H9 (cell line): Measurements from ENCODE around the gene GPBAR1. TPM values are rescaled to one million over a fixed set of nuclear protein-coding genes. Genes with fewer than 3 reads are reported as not detected.

Experiments
- DNase-seq: peaks from one replicate; pipeline ENCODE4 v3.0.0-alpha.2; 2017
- H2AFZ ChIP-seq: one replicate; pipeline ENCODE4 v1.6.1; 2013; ENCODE audit warnings: mild to moderate bottlenecking, low read length, control low read depth, moderate library complexity
- H2AK5ac ChIP-seq: 2 replicates; pipeline ENCODE4 v1.6.1; 2013; ENCODE audit warnings: low read length, control low read depth, mixed read lengths; ENCODE audit not compliant: insufficient read length
- H2BK120ac ChIP-seq: one replicate; pipeline ENCODE4 v1.6.1; 2013; ENCODE audit warnings: low read depth, mild to moderate bottlenecking, low read length, control low read depth, inconsistent platforms; ENCODE audit not compliant: poor library complexity, severe bottlenecking
- H2BK12ac ChIP-seq: 2 replicates; pipeline ENCODE4 v1.6.1; 2013; ENCODE audit warnings: low read length, control low read depth, mixed read lengths, low read depth; ENCODE audit not compliant: insufficient read length
- H2BK15ac ChIP-seq: 2 replicates; pipeline ENCODE4 v1.6.1; 2013; ENCODE audit warnings: low read depth, low read length, control low read depth
- H2BK20ac ChIP-seq: one replicate; pipeline ENCODE4 v1.6.1; 2013; ENCODE audit warnings: low read depth, mild to moderate bottlenecking, low read length, control low read depth, inconsistent platforms; ENCODE audit not compliant: poor library complexity, severe bottlenecking
- H2BK5ac ChIP-seq: 2 replicates; pipeline ENCODE4 v1.6.1; 2013; ENCODE audit warnings: low read length, control low read depth, mixed read lengths; ENCODE audit not compliant: insufficient read length
- H3K14ac ChIP-seq: 2 replicates; pipeline ENCODE4 v1.6.1; 2013; ENCODE audit warnings: low read length, control low read depth; ENCODE audit not compliant: insufficient read depth
- H3K18ac ChIP-seq: 2 replicates; pipeline ENCODE4 v1.6.1; 2013; ENCODE audit warnings: low read depth, mild to moderate bottlenecking, mixed read lengths, low read length, control low read depth; ENCODE audit not compliant: insufficient read length
- H3K23ac ChIP-seq: 2 replicates; pipeline ENCODE4 v1.6.1; 2013; ENCODE audit warnings: low read length, control low read depth, mixed read lengths, low read depth; ENCODE audit not compliant: insufficient read length
- H3K23me2 ChIP-seq: 2 replicates; pipeline ENCODE4 v1.6.1; 2013; ENCODE audit warnings: low read depth, mild to moderate bottlenecking, mixed read lengths, low read length, control low read depth; ENCODE audit not compliant: insufficient read length, poor library complexity, severe bottlenecking
- H3K27ac ChIP-seq: 2 replicates; pipeline ENCODE4 v1.5.1; 2013; ENCODE audit warnings: low read length, control low read depth, mixed read lengths, low read depth; ENCODE audit not compliant: insufficient read length
- H3K27me3 ChIP-seq: 2 replicates; pipeline ENCODE4 v1.6.1; 2013; ENCODE audit warnings: low read length, control low read depth, inconsistent platforms; ENCODE audit not compliant: insufficient read depth
- H3K4ac ChIP-seq: 2 replicates; pipeline ENCODE4 v1.6.1; 2013; ENCODE audit warnings: low read depth, mild to moderate bottlenecking, control low read depth, inconsistent platforms, low read length, moderate library complexity
- H3K4me1 ChIP-seq: 2 replicates; pipeline ENCODE4 v1.6.1; 2013; ENCODE audit warnings: low read length, control low read depth, inconsistent platforms; ENCODE audit not compliant: insufficient read depth
- H3K4me2 ChIP-seq: 2 replicates; pipeline ENCODE4 v1.6.1; 2013; ENCODE audit warnings: low read length, control low read depth, mixed read lengths; ENCODE audit not compliant: insufficient read length, insufficient read depth
- H3K56ac ChIP-seq: 2 replicates; pipeline ENCODE4 v1.6.1; 2013; ENCODE audit warnings: low read depth, mild to moderate bottlenecking, mixed read lengths, low read length, control low read depth; ENCODE audit not compliant: insufficient read length
- H3K79me1 ChIP-seq: 2 replicates; pipeline ENCODE4 v1.6.1; 2013; ENCODE audit warnings: low read depth, mild to moderate bottlenecking, moderate library complexity, low read length, control low read depth, inconsistent platforms; ENCODE audit not compliant: insufficient read depth, poor library complexity, severe bottlenecking
- H3K79me2 ChIP-seq: 2 replicates; pipeline ENCODE4 v1.6.1; 2013; ENCODE audit warnings: low read length, control low read depth, inconsistent platforms; ENCODE audit not compliant: insufficient read depth
- H3K9ac ChIP-seq: 2 replicates; pipeline ENCODE4 v1.6.1; 2013; ENCODE audit warnings: low read length, control low read depth, mixed read lengths; ENCODE audit not compliant: insufficient read length; ENCODE audit errors: extremely low read depth
- H3K9me3 ChIP-seq: one replicate; pipeline ENCODE4 v1.6.1; 2013; ENCODE audit warnings: low read depth, low read length, inconsistent platforms; ENCODE audit not compliant: control insufficient read depth
- H3T11ph ChIP-seq: one replicate; pipeline ENCODE4 v1.6.1; 2013; ENCODE audit warnings: mild to moderate bottlenecking, low read length, control low read depth, inconsistent platforms
- H4K20me1 ChIP-seq: one replicate; pipeline ENCODE4 v1.6.1; 2013; ENCODE audit not compliant: control insufficient read depth, insufficient read length, insufficient read depth
- H4K5ac ChIP-seq: 2 replicates; pipeline ENCODE4 v1.6.1; 2013; ENCODE audit warnings: low read depth, mild to moderate bottlenecking, mixed read lengths, low read length, control low read depth; ENCODE audit not compliant: insufficient read length
- H4K8ac ChIP-seq: replicated peaks from 2 replicates; pipeline ENCODE4 v1.6.1; 2013; ENCODE audit warnings: low read length, control low read depth, mixed read lengths, low read depth; ENCODE audit not compliant: insufficient read length
- H4K91ac ChIP-seq: 2 replicates; pipeline ENCODE4 v1.6.1; 2013; ENCODE audit warnings: low read depth, mild to moderate bottlenecking, moderate library complexity, mixed read lengths, low read length, control low read depth; ENCODE audit not compliant: insufficient read length
- H3K27ac Mint-ChIP-seq, 3 experiments: 2 replicates in 2 of 3; 3 replicates in 1 of 3; pipeline ENCODE4 v1.8.0; 2020 to 2021; ENCODE audit warnings: mixed read lengths in 3 of 3, mild to moderate bottlenecking in 1 of 3, moderate library complexity in 1 of 3
- H3K27me3 Mint-ChIP-seq: 2 replicates; pipeline ENCODE4 v1.8.0; 2021; ENCODE audit warnings: low read depth, mild to moderate bottlenecking, moderate library complexity, mixed read lengths
- H3K36me3 Mint-ChIP-seq, 3 experiments: 2 replicates in 2 of 3; 3 replicates in 1 of 3; pipeline ENCODE4 v1.8.0; 2020 to 2021; ENCODE audit warnings: low read depth in 3 of 3, mixed read lengths in 3 of 3; ENCODE audit not compliant: insufficient read depth in 1 of 3
- H3K4me1 Mint-ChIP-seq, 2 experiments: 2 replicates each; pipeline ENCODE4 v1.8.0; 2020; ENCODE audit warnings: mixed read lengths in 2 of 2
- H3K4me3 Mint-ChIP-seq, 2 experiments: 2 replicates in 1 of 2; 3 replicates in 1 of 2; pipeline ENCODE4 v1.8.0; 2020 to 2021; ENCODE audit warnings: mild to moderate bottlenecking in 2 of 2, mixed read lengths in 2 of 2, moderate library complexity in 1 of 2
- H3K9me3 Mint-ChIP-seq, 2 experiments: 2 replicates in 1 of 2; 3 replicates in 1 of 2; pipeline ENCODE4 v1.8.0; 2020; ENCODE audit warnings: mild to moderate bottlenecking in 2 of 2, mixed read lengths in 2 of 2, moderate library complexity in 1 of 2
- CTCF ChIP-seq: fragments of 200-600 bp; sonication (generic); conservative IDR thresholded peaks from 3 replicates; pipeline ENCODE4 v1.8.0; 2021; ENCODE audit warnings: antibody characterized with exemption, mild to moderate bottlenecking
- WGBS: extraction: QIAGEN DNeasy Blood & Tissue Kit; methylation state at CpG from one replicate; pipeline ENCODE4 v1.1.7; 2013; ENCODE audit warnings: missing lambda C conversion rate, low lambda C conversion rate, mixed read lengths; ENCODE audit not compliant: insufficient read length; ENCODE audit errors: extremely low coverage; 5-methylcytosine and 5-hydroxymethylcytosine counted together
- total RNA-seq: library from RNA; stranded (reverse); gene quantifications from 2 replicates; pipeline ENCODE4 v1.2.1, GENCODE V29; 2021

Gene GPBAR1
- total RNA-seq, 1 experiment from 2014 or later, result 0.44 TPM

GRCh38 chr2:218226903-218227302, 33.9 kb upstream of the GPBAR1 start:
- no peak for DNase-seq
- H3K79me2 ChIP-seq, result peaks cover 16% of the 10 kb centered on the region
- no peak overlapping the region for H3K56ac ChIP-seq
- H3K79me1 ChIP-seq, result peaks cover 9% of the 10 kb centered on the region
- no peaks in the 10 kb centered on the region for H3K23me2 ChIP-seq
- H4K8ac ChIP-seq, result no peak overlapping the region
- no peak overlapping the region for H3K27ac Mint-ChIP-seq
- no peak overlapping the region for H2BK5ac ChIP-seq
- no peak overlapping the region for H2BK20ac ChIP-seq
- no peak overlapping the region for H2BK12ac ChIP-seq
- H3K27me3 ChIP-seq, result no peaks in the 10 kb centered on the region
- WGBS, result no CpG with 5 or more reads among the region's 3 CpGs
- H3K4me3 Mint-ChIP-seq, result no peak overlapping the region
- no peaks in the 10 kb centered on the region for H4K20me1 ChIP-seq
- no peak overlapping the region for H3T11ph ChIP-seq
- H3K4ac ChIP-seq, result no peak overlapping the region
- H3K36me3 Mint-ChIP-seq, result peaks cover 25 to 72% (median 63%) of the 10 kb centered on the region in 3 experiments
- no peaks in the 10 kb centered on the region for H3K9me3 Mint-ChIP-seq
- no peak overlapping the region for H2AFZ ChIP-seq
- no peak overlapping the region for H2BK15ac ChIP-seq
- no peak overlapping the region for H2BK120ac ChIP-seq
- no peaks in the 10 kb centered on the region for H3K27me3 Mint-ChIP-seq
- TF ChIP-seq CTCF, result no peak
- H2AK5ac ChIP-seq, result no peak overlapping the region
- H4K5ac ChIP-seq, result no peak overlapping the region
- no peaks in the 10 kb centered on the region for H3K4me1 ChIP-seq
- H3K9ac ChIP-seq, result no peak overlapping the region
- no peak overlapping the region for H3K23ac ChIP-seq
- no peak overlapping the region for H3K4me2 ChIP-seq
- no peaks in the 10 kb centered on the region for H3K4me1 Mint-ChIP-seq
- no peak overlapping the region for H3K18ac ChIP-seq
- no peak overlapping the region for H3K27ac ChIP-seq
- H4K91ac ChIP-seq, result no peak overlapping the region
- H3K9me3 ChIP-seq, result no peaks in the 10 kb centered on the region
- no peak overlapping the region for H3K14ac ChIP-seq
